ENCODE results near the gene MAGEB1. TPM values are rescaled to one million over a fixed set of nuclear protein-coding genes. Genes with fewer than 3 reads are reported as not detected.

The MAGEB1 gene
- total RNA-seq, 1 donor from 2014 or later, result not detected

DNA sequence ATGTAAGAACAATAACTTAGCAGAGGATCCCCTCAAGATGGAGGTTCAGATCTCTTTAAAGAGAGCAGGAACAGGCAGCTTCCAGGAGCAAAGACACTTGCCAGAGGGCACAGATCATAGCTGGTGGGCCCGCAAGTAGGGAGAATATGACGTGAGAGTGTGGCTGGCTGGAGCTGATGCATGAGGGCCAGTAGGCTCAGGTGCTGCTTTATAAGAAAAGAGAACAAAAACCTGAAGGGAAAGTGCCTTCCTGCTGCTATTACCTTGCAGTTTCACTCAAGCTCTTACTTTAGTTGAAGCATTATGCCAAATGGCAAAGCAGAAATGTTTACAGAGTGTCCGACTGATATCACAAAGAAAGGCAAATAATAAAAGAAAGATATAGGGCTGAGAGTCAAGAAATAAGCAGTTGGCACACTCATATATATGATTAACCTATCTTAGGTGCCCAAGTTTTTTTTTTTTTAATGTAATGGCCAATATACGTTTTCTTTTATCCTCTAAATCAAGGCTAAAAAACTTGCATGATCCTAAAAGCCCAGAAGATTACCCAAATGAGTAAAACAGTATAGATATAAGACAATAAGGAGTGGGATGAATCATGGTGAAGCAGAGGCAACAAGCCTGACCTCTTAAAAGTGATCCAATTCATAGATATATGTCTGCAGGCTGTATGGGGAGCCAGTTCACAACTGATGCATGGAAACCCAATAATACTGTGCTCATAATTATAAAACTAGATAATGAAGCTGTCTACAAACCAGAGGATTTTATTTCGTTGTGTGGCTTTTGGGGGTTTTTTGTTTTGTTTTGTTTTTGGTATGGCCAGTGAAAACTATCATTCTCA lies 49.7 kb downstream of the MAGEB1 start:
- DNase-seq (ENCODE audit: low read depth, low spot score), result no peak

DNA sequence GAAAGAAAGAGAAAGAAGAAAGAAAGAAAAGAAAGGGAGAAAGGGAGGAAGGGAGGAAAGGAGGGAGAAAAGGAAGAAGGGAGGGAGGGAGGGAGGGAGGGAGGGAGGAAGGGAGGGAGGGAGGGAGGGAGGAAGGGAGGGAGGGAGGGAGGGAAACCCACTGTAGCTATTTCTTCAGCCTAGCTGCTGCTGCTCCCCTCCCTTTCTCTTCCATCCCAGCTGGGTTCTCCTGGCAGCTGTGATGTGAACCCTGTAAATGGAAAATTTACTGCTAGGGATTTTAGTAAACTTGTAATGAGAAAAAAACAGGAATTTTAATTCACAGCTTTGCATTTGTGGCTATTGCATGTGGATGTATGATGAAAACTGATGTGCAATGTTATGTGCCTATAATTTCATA lies 54.3 kb downstream of the MAGEB1 start:
- DNase-seq (ENCODE audit: low read depth, low spot score), result no peak

Other genes with a start within 250 kb of the MAGEB1 start
- gene MAGEB2, start 31.6 kb upstream of the MAGEB1 start, total RNA-seq, result not detected in 2 replicates
- gene MAGEB3, start 16.5 kb upstream of the MAGEB1 start, total RNA-seq, result not detected in 2 replicates
- gene MAGEB4, start 5.1 kb upstream of the MAGEB1 start, total RNA-seq, result not detected in 2 replicates
- not detected in 2 replicates for gene NR0B1, start 62.2 kb downstream of the MAGEB1 start, total RNA-seq